Fibroblast of villous mesenchyme (primary cell): ENCODE data around the gene MGAT4C. TPM values are rescaled to one million over a fixed set of nuclear protein-coding genes. Genes with fewer than 3 reads are reported as not detected.

Experiments used
- DNase-seq: peaks from one replicate; pipeline ENCODE4 v3.0.0-alpha.2; 2010; ENCODE audit warnings: low read depth
- H3K4me3 ChIP-seq: 2 replicates; pipeline ENCODE4 v1.5.1; 2011; ENCODE audit warnings: low read depth, mild to moderate bottlenecking, low read length
- CTCF ChIP-seq: IDR thresholded peaks from 2 replicates; pipeline ENCODE4 v1.5.1; 2012; ENCODE audit warnings: low read depth, mild to moderate bottlenecking, low read length; ENCODE audit not compliant: insufficient read depth
- total RNA-seq: library from RNA; depleted of rRNA; stranded (reverse); fragments of >200 nt; gene quantifications from 2 replicates; pipeline ENCODE4 v1.2.3, GENCODE V29; 2012

MGAT4C gene
- total RNA-seq, 1 donor = not detected

GRCh38 chr12:85949253-85949652 is 306.9 kb downstream of the MGAT4C start:
- DNase-seq = no peak
- no peak overlapping the region for H3K4me3 ChIP-seq
- no peak for TF ChIP-seq CTCF

- H3K4me3 ChIP-seq = no peak overlapping the region
- DNase-seq = peak; percentile 61
- no peak for TF ChIP-seq CTCF
These were observed 307.9 kb downstream of the MGAT4C start for GRCh38 chr12:85948340-85948739.

DNA sequence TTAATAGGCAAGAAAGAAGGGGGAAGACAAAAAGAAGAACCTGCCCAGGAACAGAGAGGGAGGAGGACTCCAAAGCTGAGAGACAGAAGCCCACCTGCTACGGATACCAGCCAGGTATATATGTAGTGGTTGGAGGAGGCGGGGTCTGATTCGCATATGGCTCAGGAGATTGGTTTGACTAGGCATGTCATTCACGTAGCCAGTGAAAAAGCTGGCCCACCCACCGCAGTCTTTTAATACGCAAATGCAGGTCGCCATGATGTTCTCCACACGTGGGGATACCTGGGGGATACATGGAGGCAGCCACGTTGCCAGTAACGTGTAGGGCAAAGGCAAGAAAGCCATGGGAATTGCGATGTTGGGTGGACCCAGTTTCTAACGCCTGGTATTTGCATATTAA is 308.9 kb downstream of the MGAT4C start:
- DNase-seq = no peak
- H3K4me3 ChIP-seq = no peak overlapping the region
- no peak for TF ChIP-seq CTCF

- no peak overlapping the region for H3K4me3 ChIP-seq
- no peak for TF ChIP-seq CTCF
- no peak for DNase-seq
These were observed 309.8 kb downstream of the MGAT4C start for GRCh38 chr12:85946375-85946774.

- DNase-seq = no peak
- H3K4me3 ChIP-seq = no peak overlapping the region
- TF ChIP-seq CTCF = no peak
These were observed 329.0 kb downstream of the MGAT4C start for GRCh38 chr12:85927166-85927565.

GRCh38 chr12:85923767-85924331 is 332.3 kb downstream of the MGAT4C start:
- TF ChIP-seq CTCF = peak; percentile 54
- DNase-seq = peak; percentile 34
- H3K4me3 ChIP-seq = no peak overlapping the region

- H3K4me3 ChIP-seq = no peak overlapping the region
- TF ChIP-seq CTCF = peak; percentile 53
- DNase-seq = peak; percentile 32
These were observed 335.8 kb downstream of the MGAT4C start for GRCh38 chr12:85920324-85920947.
